HCT116 (cell line): Measurements from ENCODE around the gene PLXNC1.

ENCODE experiments used
- EZH2 ChIP-seq: fragments of 200-600 bp; sonication (generic); IDR thresholded peaks from 2 replicates; pipeline ENCODE4 v1.6.1; 2017; ENCODE audit warnings: antibody characterized with exemption, mixed run types
- EZH2phosphoT487 ChIP-seq: fragments of 200-600 bp; IDR thresholded peaks from 2 replicates; pipeline ENCODE4 v1.6.1; 2018; ENCODE audit warnings: antibody characterized with exemption, borderline replicate concordance
- JUND ChIP-seq: IDR thresholded peaks from 2 replicates; pipeline ENCODE4 v1.6.1; 2012
- POLR2A ChIP-seq: IDR thresholded peaks from 2 replicates; pipeline ENCODE4 v1.7.0; 2011; ENCODE audit warnings: borderline replicate concordance; ENCODE audit not compliant: insufficient read depth, insufficient read length; ENCODE audit errors: extremely low read depth
- POLR2AphosphoS5 ChIP-seq: IDR thresholded peaks from 2 replicates; pipeline ENCODE4 v1.6.1; 2011; ENCODE audit warnings: mild to moderate bottlenecking, low read depth, low read length, moderate library complexity
- RAD21 ChIP-seq: IDR thresholded peaks from 2 replicates; pipeline ENCODE4 v1.6.1; 2012; ENCODE audit warnings: low read depth, mild to moderate bottlenecking
- SIN3A ChIP-seq: IDR thresholded peaks from 2 replicates; pipeline ENCODE4 v1.6.1; 2012; ENCODE audit warnings: low read depth
- TCF7L2 ChIP-seq: IDR thresholded peaks from 2 replicates; pipeline ENCODE4 v1.7.0; 2011; ENCODE audit warnings: borderline replicate concordance, inconsistent platforms; ENCODE audit not compliant: insufficient read depth, insufficient read length; ENCODE audit errors: extremely low read depth
- YY1 ChIP-seq: IDR thresholded peaks from 2 replicates; pipeline ENCODE4 v1.6.1; 2011; ENCODE audit warnings: low read length, low read depth, moderate library complexity, mild to moderate bottlenecking; ENCODE audit not compliant: insufficient replicate concordance; ENCODE audit errors: extremely low read depth
- TF ChIP-seq, protein P1 (sequence below), 3 experiments: fragments of 200-600 bp in 1 of 3; sonication (generic) in 1 of 3; IDR thresholded peaks in 2 of 3; conservative IDR thresholded peaks in 1 of 3; 2 replicates each; pipeline ENCODE4 v1.5.1; 2012 to 2017; ENCODE audit warnings: low read depth in 2 of 3, low read length in 2 of 3, antibody characterized with exemption in 1 of 3, borderline replicate concordance in 1 of 3, control low read depth in 1 of 3, mild to moderate bottlenecking in 1 of 3, mixed read lengths in 1 of 3, mixed run types in 1 of 3, moderate library complexity in 1 of 3; ENCODE audit not compliant: insufficient read depth in 1 of 3
- TF ChIP-seq, protein P2 (sequence below): IDR thresholded peaks from 2 replicates; pipeline ENCODE4 v1.6.1; 2012
- TF ChIP-seq, protein P3 (sequence below): IDR thresholded peaks from 2 replicates; pipeline ENCODE4 v1.6.1; 2012

DNA sequence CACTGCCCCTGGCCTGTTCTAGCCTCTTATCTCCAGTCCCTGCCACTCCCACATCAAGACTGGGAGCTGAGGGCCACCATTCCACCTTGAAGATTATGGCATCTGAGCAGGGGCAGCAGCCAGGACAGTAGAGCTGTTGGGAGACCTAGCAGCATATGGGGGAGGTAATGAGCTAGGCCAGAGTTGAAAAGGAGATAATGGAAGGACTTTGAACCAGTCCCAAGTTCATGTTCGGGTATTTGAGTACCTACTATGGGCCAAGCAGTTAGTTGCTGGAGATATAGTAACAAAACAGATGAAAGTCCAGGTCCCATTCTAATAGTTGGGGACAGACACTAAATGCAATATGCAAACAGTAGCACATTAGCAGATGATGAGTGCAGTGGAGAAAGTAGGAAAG lies 151.5 kb downstream of the PLXNC1 start:
- TF ChIP-seq EZH2 (no peak), RAD21 (no peak), POLR2A (no peak), TCF7L2 (no peak), YY1 (no peak), EZH2phosphoT487 (no peak), SIN3A (no peak), JUND (no peak), POLR2AphosphoS5 (no peak)
- TF ChIP-seq, protein P1, sequence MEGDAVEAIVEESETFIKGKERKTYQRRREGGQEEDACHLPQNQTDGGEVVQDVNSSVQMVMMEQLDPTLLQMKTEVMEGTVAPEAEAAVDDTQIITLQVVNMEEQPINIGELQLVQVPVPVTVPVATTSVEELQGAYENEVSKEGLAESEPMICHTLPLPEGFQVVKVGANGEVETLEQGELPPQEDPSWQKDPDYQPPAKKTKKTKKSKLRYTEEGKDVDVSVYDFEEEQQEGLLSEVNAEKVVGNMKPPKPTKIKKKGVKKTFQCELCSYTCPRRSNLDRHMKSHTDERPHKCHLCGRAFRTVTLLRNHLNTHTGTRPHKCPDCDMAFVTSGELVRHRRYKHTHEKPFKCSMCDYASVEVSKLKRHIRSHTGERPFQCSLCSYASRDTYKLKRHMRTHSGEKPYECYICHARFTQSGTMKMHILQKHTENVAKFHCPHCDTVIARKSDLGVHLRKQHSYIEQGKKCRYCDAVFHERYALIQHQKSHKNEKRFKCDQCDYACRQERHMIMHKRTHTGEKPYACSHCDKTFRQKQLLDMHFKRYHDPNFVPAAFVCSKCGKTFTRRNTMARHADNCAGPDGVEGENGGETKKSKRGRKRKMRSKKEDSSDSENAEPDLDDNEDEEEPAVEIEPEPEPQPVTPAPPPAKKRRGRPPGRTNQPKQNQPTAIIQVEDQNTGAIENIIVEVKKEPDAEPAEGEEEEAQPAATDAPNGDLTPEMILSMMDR (IDR thresholded peaks at IDR 0.05 in 2 of 3, conservative IDR thresholded peaks at IDR 0.05 in 1 of 3; ENCODE audit: borderline replicate concordance in 1 of 3, insufficient read depth in 1 of 3, low read depth in 2 of 3, low read length in 2 of 3) = no peak
- TF ChIP-seq, protein P2, sequence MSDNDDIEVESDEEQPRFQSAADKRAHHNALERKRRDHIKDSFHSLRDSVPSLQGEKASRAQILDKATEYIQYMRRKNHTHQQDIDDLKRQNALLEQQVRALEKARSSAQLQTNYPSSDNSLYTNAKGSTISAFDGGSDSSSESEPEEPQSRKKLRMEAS = no peak
- TF ChIP-seq, protein P3, sequence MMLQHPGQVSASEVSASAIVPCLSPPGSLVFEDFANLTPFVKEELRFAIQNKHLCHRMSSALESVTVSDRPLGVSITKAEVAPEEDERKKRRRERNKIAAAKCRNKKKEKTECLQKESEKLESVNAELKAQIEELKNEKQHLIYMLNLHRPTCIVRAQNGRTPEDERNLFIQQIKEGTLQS = no peak
